K562 (cell line): ENCODE measurements around the gene APC. TPM values are rescaled to one million over a fixed set of nuclear protein-coding genes. Genes with fewer than 3 reads are reported as not detected.

Experiments
- ATAC-seq: fragments of 200-7000 bp; cut with Tn5 transposase; 3 replicates; pipeline ENCODE4 v1.9.1; 2020; ENCODE audit warnings: moderate library complexity
- BruUV-seq: library from RNA; stranded (reverse); fragments of 400-500 nt; replicated peaks from 2 replicates; lab custom pipeline; 2021; lab: Mats Ljungman, UMichigan
- CTCF ChIA-PET: fragments of 300-600 bp; formaldehyde crosslinking; extraction: SDS; loops from one replicate; lab custom pipeline; 2021; ENCODE audit warnings: low intra/inter-chr PET ratio; lab: Yijun Ruan, JAX
- POLR2A ChIA-PET: fragments of 300-600, 350-650 bp; sonication (Branson Sonifier 250); formaldehyde crosslinking; extraction: SDS; loops from one replicate; lab custom pipeline; 2021; ENCODE audit warnings: antibody characterized with exemption, inconsistent platforms; lab: Yijun Ruan, JAX
- DNase-seq, 4 experiments: peaks; one replicate each; pipeline versions ENCODE4 v3.0.0 to v3.0.0-alpha.2; 2011 to 2018; ENCODE audit warnings: low spot score in 3 of 4, mixed read lengths in 3 of 4; ENCODE audit errors: extremely low read depth in 1 of 4
- FAIRE-seq: peaks from 2 replicates; lab custom pipeline; 2011; peaks lifted over from hg19 to GRCh38; lab: Jason Lieb, UNC
- H2AFZ ChIP-seq: 2 replicates; pipeline ENCODE4 v1.6.0; 2011; ENCODE audit warnings: low read depth, low read length, control low read depth, inconsistent platforms
- H3K27ac ChIP-seq: fragments of 200-600 bp; 3 replicates; pipeline ENCODE4 v1.8.0; 2011; ENCODE audit warnings: low read depth, mild to moderate bottlenecking, control low read depth, inconsistent platforms, low read length, moderate library complexity, mixed read lengths; ENCODE audit errors: extremely low read depth
- H3K27me3 ChIP-seq, 2 experiments: fragments of 300-600 bp in 1 of 2; 2 replicates in 1 of 2; 3 replicates in 1 of 2; pipeline versions ENCODE4 v1.6.0 to v1.8.0; 2011; ENCODE audit warnings: inconsistent platforms in 2 of 2, low read length in 2 of 2, mild to moderate bottlenecking in 1 of 2, mixed read lengths in 1 of 2, moderate library complexity in 1 of 2; ENCODE audit not compliant: control insufficient read depth in 2 of 2, insufficient read depth in 2 of 2
- H3K36me3 ChIP-seq: fragments of 300-600 bp; 3 replicates; pipeline ENCODE4 v1.8.0; 2011; ENCODE audit warnings: mild to moderate bottlenecking, low read length, inconsistent platforms; ENCODE audit not compliant: control insufficient read depth, insufficient read depth
- H3K4me1 ChIP-seq, 2 experiments: fragments of 200-600 bp in 1 of 2; replicated peaks in 1 of 2; 2 replicates in 1 of 2; 3 replicates in 1 of 2; pipeline versions ENCODE4 v1.5.1 to v1.8.0; 2011; ENCODE audit warnings: inconsistent platforms in 2 of 2, low read length in 2 of 2, mild to moderate bottlenecking in 1 of 2, mixed read lengths in 1 of 2, moderate library complexity in 1 of 2; ENCODE audit not compliant: control insufficient read depth in 2 of 2, insufficient read depth in 2 of 2
- H3K4me2 ChIP-seq: 2 replicates; pipeline ENCODE4 v1.6.1; 2011; ENCODE audit warnings: low read length, control low read depth, inconsistent platforms, mixed read lengths; ENCODE audit not compliant: insufficient read depth
- H3K4me3 ChIP-seq: fragments of 200-600 bp; sonication (generic), shearing (Covaris generic); 2 replicates; pipeline ENCODE4 v1.5.1; 2016; ENCODE audit warnings: control low read depth, inconsistent platforms
- H3K79me2 ChIP-seq: fragments of 200-600 bp; 3 replicates; pipeline ENCODE4 v1.8.0; 2011; ENCODE audit warnings: low read length, inconsistent platforms; ENCODE audit not compliant: control insufficient read depth, insufficient read depth
- H3K9ac ChIP-seq, 2 experiments: 2 replicates each; pipeline versions ENCODE4 v1.6.0 to v1.6.1; 2011; ENCODE audit warnings: low read depth in 2 of 2, low read length in 2 of 2, control low read depth in 1 of 2, inconsistent platforms in 1 of 2, mild to moderate bottlenecking in 1 of 2, mixed read lengths in 1 of 2; ENCODE audit not compliant: insufficient read depth in 1 of 2
- H3K9me1 ChIP-seq: one replicate; pipeline ENCODE4 v1.6.0; 2011; ENCODE audit warnings: inconsistent platforms, mild to moderate bottlenecking, low read length, moderate library complexity; ENCODE audit not compliant: control insufficient read depth, insufficient read depth
- H3K9me3 ChIP-seq: replicated peaks from 2 replicates; pipeline ENCODE4 v1.5.1; 2011; ENCODE audit warnings: low read depth, low read length, inconsistent platforms; ENCODE audit not compliant: control insufficient read depth, insufficient read depth
- H4K20me1 ChIP-seq: replicated peaks from 2 replicates; pipeline ENCODE4 v1.6.1; 2011; ENCODE audit warnings: low read length, inconsistent platforms, mixed read lengths; ENCODE audit not compliant: control insufficient read depth, insufficient read depth
- ARID1B ChIP-seq: fragments of 450-650 bp; IDR thresholded peaks from 2 replicates; pipeline ENCODE4 v1.6.1; 2016; ENCODE audit warnings: antibody characterized with exemption, mild to moderate bottlenecking, inconsistent platforms
- C11orf30 ChIP-seq: fragments of 450-650 bp; IDR thresholded peaks from 2 replicates; pipeline ENCODE4 v1.6.1; 2016; ENCODE audit warnings: low read depth, mild to moderate bottlenecking
- CEBPB ChIP-seq: fragments of 450-650 bp; IDR thresholded peaks from 2 replicates; pipeline ENCODE4 v1.6.1; 2016; ENCODE audit warnings: missing genetic modification characterization, missing compliant biosample characterization
- ESRRB ChIP-seq: fragments of 250-450 bp; sonication (Bioruptor Pico); IDR thresholded peaks from 2 replicates; pipeline ENCODE4 v1.5.0; 2020; ENCODE audit warnings: mild to moderate bottlenecking, moderate library complexity, borderline replicate concordance
- FOXK2 ChIP-seq, 2 experiments: fragments of 450-650 bp; IDR thresholded peaks in 1 of 2; conservative IDR thresholded peaks in 1 of 2; 2 replicates each; pipeline ENCODE4 v1.6.1; 2016; ENCODE audit warnings: low read depth in 2 of 2, mild to moderate bottlenecking in 1 of 2
- MCM2 ChIP-seq: fragments of 450-650 bp; IDR thresholded peaks from 2 replicates; pipeline ENCODE4 v1.6.1; 2017; ENCODE audit warnings: low read depth, mild to moderate bottlenecking
- MIER1 ChIP-seq: fragments of 450-650 bp; IDR thresholded peaks from 2 replicates; pipeline ENCODE4 v1.6.1; 2016; ENCODE audit warnings: antibody characterized with exemption, mild to moderate bottlenecking, low read depth
- RFX5 ChIP-seq: IDR thresholded peaks from 2 replicates; pipeline ENCODE4 v1.6.1; 2011; ENCODE audit warnings: low read depth, mild to moderate bottlenecking, improper control_type of control experiment, low read length
- SLC30A9 ChIP-seq: fragments of 250-450 bp; sonication (Bioruptor Pico); IDR thresholded peaks from 2 replicates; pipeline ENCODE4 v1.8.0; 2022; ENCODE audit warnings: mild to moderate bottlenecking, moderate library complexity
- STAG1 ChIP-seq: sonication (generic); formaldehyde crosslinking; IDR thresholded peaks from 2 replicates; pipeline ENCODE4 v1.5.0; 2020; ENCODE audit warnings: missing genetic modification reagents, borderline replicate concordance
- ZEB2 ChIP-seq: fragments of 450-650 bp; IDR thresholded peaks from 2 replicates; pipeline ENCODE4 v1.6.1; 2016
- ZNF316 ChIP-seq: fragments of 450-650 bp; IDR thresholded peaks from 2 replicates; pipeline ENCODE4 v1.6.1; 2016
- WGBS: fragments of 100-300 bp; shearing (Covaris generic); methylation state at CpG from one replicate; pipeline ENCODE4 v1.1.6; 2016; ENCODE audit warnings: low coverage, mixed read lengths; ENCODE audit not compliant: insufficient coverage; ENCODE audit errors: missing lambda C conversion rate; 5-methylcytosine and 5-hydroxymethylcytosine counted together
- in situ Hi-C: fragments of 300-500 bp; cut with MboI; formaldehyde crosslinking; loops from 4 replicates; pipeline ENCODE4 v1.15.0; 2018; ENCODE audit warnings: inconsistent platforms, mixed read lengths
- intact Hi-C: fragments of 100-400 bp; cut with micrococcal nuclease; formaldehyde crosslinking; loops from 2 replicates; pipeline ENCODE4 v1.14.2; 2022
- polyA plus RNA-seq, 8 experiments: library from polyadenylated mRNA; depleted of rRNA in 4 of 8; stranded (reverse) in 5 of 8; unstranded in 3 of 8; fragments of >200 nt; fragmentation: Nextera tagmentation in 2 of 8; fragmentation: Illumina TruSeq in 1 of 8; extraction: Ambion mirVana in 2 of 8; extraction: Trizol in 1 of 8; gene quantifications; 2 replicates each; pipeline versions ENCODE4 v1.2.1 to v1.2.3, GENCODE V29; 2011 to 2014; ENCODE audit warnings: inconsistent platforms in 1 of 8, missing spikeins in 1 of 8
- total RNA-seq, 7 experiments: library from RNA; depleted of rRNA in 6 of 7; stranded (reverse); fragments of >200 nt in 6 of 7; fragmentation: Illumina TruSeq in 2 of 7; extraction: Trizol in 2 of 7; gene quantifications; 2 replicates each; pipeline versions ENCODE4 v1.2.1 to v1.2.3, GENCODE V29; 2011 to 2021; ENCODE audit warnings: low replicate concordance in 1 of 7
- TF ChIP-seq, protein P1 (sequence below), 2 experiments: IDR thresholded peaks in 1 of 2; conservative IDR thresholded peaks in 1 of 2; 2 replicates each; pipeline ENCODE4 v1.6.1; 2016; ENCODE audit warnings: low read depth in 2 of 2, mild to moderate bottlenecking in 1 of 2, missing compliant biosample characterization in 1 of 2, missing genetic modification characterization in 1 of 2, moderate library complexity in 1 of 2
- TF ChIP-seq, protein P2 (sequence below): fragments of 450-650 bp; IDR thresholded peaks from 2 replicates; pipeline ENCODE4 v1.6.1; 2016

APC gene
- total and polyA plus RNA-seq, 9 of the 15 experiments (the other 6 are each of a cell fraction or from before 2014, with no cell fraction given) = 5.7 to 29.5 (median 15.4) TPM

DNA sequence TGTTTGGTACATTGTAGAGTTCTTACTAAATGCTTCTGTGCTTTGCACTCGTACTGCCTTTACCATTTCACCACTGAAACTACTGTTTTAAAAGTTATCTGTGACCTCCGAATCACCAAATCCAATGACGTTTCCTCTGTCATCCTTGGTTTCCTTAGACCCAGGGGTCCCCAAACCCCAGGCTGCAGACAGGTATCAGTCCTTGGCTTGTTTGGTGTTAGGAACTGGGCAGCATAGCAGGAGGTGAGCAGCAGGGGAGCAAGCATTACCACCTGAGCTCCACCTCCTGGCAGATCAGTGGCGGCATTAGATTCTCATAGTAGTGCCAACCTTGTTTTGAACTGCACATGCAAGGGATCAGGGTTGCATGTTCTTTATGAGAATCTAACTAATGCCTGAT, 26.8 kb upstream of the APC start (continued):
- TF ChIP-seq STAG1 (CRISPR knock-in tag) = no peak
- TF ChIP-seq MCM2 = no peak
- no peak for TF ChIP-seq C11orf30
- TF ChIP-seq RFX5 = no peak
- no peak for TF ChIP-seq FOXK2 (conservative IDR thresholded peaks at IDR 0.05 in 1 of 2, IDR thresholded peaks at IDR 0.05 in 1 of 2; ENCODE audit: low read depth in 2 of 2)
- no peak for TF ChIP-seq SLC30A9 (CRISPR knock-in tag)

DNA sequence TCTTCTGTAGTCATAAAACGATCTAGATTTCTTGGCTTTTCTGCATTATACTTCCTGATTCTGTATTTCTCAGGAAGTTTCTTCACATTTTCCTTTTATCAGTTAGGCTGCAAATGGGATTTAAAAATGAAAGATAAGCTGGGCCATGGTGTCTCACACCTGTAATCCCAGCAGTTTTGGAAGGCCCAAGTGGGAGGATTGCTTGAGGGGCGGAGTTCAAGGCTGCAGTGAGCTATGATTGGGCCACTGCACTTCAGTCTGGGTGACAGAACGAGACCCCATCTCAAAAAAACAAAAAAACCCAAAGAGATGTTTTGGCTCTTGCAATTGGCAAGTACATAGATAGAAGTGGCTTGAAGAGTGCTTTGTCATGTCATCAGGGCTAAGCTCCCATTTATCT, 26.2 kb upstream of the APC start:
- Histone ChIP-seq H3K27me3 (no peaks in the 10 kb centered on the region), H3K27ac (no peak overlapping the region), H4K20me1 (no peaks in the 10 kb centered on the region), H2AFZ (no peak overlapping the region), H3K4me3 (no peak overlapping the region), H3K4me2 (no peak overlapping the region), H3K4me1 (peaks cover 20% of the 10 kb centered on the region in 2 experiments), H3K9ac (no peak overlapping the region), H3K36me3 (no peaks in the 10 kb centered on the region), H3K9me3 (no peaks in the 10 kb centered on the region), H3K9me1 (no peaks in the 10 kb centered on the region), H3K79me2 (peaks cover 66% of the 10 kb centered on the region)
- FAIRE-seq (peak; percentile 42), ATAC-seq (no peak), DNase-seq (no peak)
- TF ChIP-seq, protein P1, sequence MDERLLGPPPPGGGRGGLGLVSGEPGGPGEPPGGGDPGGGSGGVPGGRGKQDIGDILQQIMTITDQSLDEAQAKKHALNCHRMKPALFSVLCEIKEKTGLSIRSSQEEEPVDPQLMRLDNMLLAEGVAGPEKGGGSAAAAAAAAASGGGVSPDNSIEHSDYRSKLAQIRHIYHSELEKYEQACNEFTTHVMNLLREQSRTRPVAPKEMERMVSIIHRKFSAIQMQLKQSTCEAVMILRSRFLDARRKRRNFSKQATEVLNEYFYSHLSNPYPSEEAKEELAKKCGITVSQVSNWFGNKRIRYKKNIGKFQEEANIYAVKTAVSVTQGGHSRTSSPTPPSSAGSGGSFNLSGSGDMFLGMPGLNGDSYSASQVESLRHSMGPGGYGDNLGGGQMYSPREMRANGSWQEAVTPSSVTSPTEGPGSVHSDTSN (CRISPR knock-in tag; IDR thresholded peaks at IDR 0.05; ENCODE audit: low read depth) = no peak
- TF ChIP-seq, protein P1 (tag; conservative IDR thresholded peaks at IDR 0.05; ENCODE audit: low read depth) = peak; percentile 47
- TF ChIP-seq ZNF316 = peak; percentile 9; the same call in 1 of the 2 replicates
- peak; percentile 20; the same call in 1 of the 2 replicates for TF ChIP-seq ARID1B
- 0 out of 2 replicates have a peak, but pooled peaks have one; percentile 16 for TF ChIP-seq ZEB2
- TF ChIP-seq MIER1 = no peak
- TF ChIP-seq, protein P2, sequence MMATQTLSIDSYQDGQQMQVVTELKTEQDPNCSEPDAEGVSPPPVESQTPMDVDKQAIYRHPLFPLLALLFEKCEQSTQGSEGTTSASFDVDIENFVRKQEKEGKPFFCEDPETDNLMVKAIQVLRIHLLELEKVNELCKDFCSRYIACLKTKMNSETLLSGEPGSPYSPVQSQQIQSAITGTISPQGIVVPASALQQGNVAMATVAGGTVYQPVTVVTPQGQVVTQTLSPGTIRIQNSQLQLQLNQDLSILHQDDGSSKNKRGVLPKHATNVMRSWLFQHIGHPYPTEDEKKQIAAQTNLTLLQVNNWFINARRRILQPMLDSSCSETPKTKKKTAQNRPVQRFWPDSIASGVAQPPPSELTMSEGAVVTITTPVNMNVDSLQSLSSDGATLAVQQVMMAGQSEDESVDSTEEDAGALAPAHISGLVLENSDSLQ = peak; percentile 18; the same call in 1 of the 2 replicates
- peak; percentile 53; the same call in 1 of the 2 replicates for TF ChIP-seq CEBPB (tag)
- TF ChIP-seq ESRRB (CRISPR knock-in tag) = no peak
- BruUV-seq = no TSS peak
- in situ Hi-C loops (no loop called here), intact Hi-C loops (no loop called here)
- 18% methylated on average over 3 of the region's 3 CpGs for WGBS
- POLR2A ChIA-PET = interaction anchor here (0.6 to 1.1 kb wide), 7 partner anchors 13 to 276 kb away, joined by 3 to 5 read pairs (median 3); no protein-coding TSS in a partner anchor
- CTCF ChIA-PET = no interaction called here
